HTERT RPE-1 (cell line): Measurements from ENCODE around the gene ZNF518B.

Experiments used
- in situ Hi-C: fragments of 300-500 bp; cut with MboI; formaldehyde crosslinking; loops from 4 replicates; pipeline ENCODE4 v1.14.3; 2020; ENCODE audit warnings: low sequenced_read_pairs

The ZNF518B gene, protein sequence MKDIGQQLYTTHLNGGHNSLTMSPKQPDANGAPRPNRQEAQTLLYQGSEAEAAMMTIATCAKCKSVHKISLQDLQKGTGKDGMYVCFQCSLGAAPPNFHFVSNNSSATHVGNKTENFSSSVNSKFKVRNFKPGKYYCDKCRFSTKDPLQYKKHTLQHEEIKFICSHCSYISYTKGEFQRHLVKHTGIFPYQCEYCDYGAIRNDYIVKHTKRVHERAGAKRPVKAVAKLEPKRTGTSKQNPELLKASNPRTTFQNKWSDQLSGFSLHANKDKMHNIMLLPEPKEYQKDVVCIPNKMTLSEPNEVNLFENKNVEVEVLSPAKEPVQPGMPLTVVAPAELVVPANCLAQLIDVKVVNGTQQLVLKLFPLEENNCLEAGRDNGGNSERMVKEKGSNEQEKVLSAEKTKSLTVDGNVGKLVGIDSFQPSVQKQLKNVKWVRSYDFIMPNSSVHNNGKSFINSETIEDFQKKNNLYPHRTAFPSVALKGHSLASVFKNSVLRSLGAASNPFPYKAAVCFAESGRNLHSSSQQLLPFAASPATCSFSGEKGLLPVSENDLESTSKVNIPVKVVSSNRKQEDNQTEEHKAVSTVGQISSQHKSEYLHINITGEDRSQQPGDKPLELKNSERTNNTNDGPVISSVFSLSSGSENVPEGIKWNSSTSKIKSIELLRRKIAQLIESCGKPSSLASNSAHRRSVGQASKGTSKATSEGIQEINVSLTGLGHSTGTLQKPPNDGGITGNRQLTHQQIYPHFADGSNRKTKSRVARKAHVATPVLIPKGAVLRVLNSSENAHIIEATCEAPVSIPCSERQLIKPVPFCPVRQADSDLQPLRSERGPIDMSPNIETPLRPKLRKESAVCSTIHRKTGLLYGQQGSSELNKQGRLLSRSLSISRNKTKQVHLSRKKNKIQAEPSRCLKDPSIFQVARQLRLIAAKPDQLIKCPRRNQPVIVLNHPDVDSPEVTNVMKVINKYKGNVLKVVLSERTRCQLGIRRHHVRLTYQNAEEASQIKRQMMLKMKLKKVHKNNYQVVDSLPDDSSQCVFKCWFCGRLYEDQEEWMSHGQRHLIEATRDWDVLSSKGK

DNA sequence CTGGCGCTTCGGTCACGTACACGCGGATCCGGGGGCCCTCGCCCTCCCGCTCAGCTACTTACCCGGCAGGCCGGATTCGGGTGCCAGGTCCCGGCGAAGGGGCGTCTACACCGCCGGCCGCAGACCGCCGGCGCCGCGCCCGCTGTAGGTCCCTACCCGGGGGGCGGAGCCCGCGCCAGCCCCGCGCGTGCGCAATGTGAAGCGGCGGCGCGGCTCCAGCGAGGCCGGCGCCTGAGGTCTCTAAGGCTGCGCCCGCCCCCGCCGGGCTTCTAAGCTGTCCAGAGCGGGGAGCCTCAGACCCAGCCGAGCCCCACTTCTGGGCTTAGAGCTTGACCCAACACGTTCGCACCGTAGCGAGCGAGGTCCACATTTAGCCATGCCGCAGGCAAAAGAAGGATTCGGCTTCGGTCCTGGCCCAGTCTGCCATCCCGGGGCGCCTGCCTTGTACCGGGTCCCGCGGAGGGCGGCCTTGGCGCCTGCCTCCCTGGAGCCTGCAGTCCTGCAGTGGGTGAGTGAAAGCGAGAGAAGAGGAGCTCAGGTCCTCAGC is at the start of gene ZNF518B:
ZNF518B (minus strand) TSS at position 172 of the 547 bp plus-strand sequence. CDS start 11,098 bp downstream, outside the sequence.
- in situ Hi-C loops = no loop called here

DNA sequence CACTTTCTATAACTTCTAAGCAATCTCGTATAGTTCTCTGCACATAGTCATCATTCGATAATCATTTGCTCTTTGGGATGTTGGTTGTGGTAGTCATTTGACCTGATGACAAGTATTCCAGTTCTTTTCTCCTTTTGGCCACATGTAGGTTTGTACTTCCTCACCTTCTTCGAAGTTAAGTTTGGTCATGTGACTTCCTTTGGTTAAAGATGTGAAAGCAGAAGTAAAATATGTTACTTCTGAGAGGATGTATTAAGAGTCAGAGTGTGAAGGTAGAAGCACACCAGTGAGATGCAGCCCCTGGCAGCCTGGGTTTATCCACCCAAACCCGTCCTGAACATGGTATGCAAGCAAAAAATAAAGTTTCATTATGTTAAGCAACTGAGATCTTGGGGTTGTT is 48.9 kb upstream of the ZNF518B start:
- in situ Hi-C loops = no loop called here

DNA sequence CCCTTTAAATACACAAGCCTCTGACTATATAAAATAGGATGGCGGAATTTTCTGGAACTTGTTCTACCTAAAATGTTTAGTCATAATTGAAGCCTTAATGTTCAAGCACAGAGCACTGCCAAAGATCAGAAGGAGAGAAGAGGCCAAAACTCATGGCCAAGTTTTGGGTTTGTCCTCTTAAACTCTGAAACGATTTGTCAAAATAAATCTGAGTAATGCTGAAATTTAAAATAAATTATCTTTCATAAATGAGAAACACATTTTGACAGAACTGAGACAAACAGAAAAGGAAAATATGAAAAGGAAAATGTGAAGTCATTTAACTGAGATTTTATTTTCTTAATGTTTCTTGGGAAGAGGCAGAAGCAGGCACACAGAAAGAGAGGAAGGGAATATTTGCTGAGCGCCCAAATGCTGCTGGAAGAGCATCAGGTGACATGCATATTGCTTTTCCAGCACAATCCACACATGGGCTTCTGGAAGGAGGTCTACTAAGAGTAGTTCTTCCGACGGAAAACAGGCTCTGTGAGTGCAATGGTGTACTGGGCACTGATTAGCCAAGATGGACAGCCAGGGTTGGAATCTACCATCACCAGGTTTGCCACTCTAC is 47.4 kb upstream of the ZNF518B start:
- in situ Hi-C loops = no loop called here

DNA sequence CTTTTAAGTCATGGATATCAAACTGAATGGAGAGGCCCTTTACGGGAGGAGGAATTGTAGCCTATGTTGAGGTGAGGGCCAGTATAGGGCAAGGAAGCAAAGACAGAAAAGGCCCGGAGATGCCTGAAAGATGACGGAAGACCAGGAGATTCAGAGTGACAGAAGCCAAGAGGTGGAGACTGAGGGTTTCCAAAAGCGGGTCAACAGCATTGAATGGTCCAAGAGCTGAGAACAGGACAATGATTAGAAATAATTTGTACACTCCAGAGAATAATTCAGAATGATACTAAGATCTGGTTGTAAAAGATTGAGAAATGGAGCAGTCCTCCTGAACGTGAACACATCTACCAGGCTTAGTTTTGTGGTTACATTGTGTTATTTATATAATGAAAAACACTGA is 45.5 kb upstream of the ZNF518B start:
- in situ Hi-C loops = no loop called here

DNA sequence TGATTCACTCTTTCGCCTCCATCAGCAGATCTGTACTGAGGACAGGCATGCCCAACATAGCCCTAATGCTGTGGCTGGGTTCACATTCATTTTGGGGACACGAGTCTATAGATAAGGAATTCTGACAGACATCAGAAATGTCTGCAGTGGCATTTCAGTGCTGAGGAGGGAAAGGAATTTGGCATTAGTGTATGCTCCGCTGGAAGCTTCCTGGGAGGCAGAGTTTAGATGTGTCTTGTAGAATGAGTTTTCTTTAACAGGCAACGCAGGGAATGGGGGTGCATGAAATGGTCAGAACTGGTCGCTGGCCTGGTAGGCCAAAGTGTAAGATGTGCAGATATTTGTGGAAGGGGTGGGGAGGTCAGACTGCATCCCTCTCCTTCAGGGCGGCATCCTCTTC is 43.5 kb upstream of the ZNF518B start:
- in situ Hi-C loops = no loop called here

DNA sequence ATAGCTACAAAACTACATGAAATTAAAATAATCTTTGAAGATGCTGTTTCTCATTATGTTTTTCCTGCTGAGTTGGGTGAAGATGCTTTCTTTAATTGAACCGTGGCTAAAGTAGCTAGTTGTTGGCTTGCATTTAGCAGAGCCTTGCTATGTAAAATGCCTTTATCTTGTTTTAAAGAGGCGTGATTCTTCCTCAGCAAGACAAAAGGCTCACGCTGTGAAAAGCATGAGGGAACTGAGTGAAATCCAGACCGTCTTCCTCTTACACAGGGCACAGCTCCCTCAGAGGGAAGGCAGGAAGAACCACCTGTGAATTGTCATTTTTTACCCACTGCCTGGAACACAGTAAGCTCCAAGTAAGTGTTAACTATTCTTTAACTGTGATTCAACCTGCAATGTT is 39.0 kb upstream of the ZNF518B start:
- in situ Hi-C loops = no loop called here

DNA sequence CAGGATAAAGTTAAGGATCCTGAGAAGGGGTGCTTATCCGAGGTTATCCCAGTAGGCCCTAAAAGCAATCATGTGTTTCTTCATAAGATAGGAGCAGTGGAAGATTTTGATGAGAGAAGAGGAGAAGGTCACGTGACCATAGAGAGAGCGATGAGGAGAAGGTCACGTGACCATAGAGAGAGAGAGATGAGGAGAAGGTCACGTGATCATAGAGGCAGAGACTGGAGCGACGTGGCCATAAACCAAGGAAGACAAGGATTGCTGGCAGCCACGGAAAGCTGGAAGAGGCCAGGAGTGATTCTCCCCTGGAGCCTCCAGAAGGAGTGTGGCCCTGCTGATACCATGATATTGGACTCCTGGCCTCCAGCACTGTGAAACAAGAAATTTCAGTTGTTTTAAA is 38.4 kb upstream of the ZNF518B start:
- in situ Hi-C loops = no loop called here

DNA sequence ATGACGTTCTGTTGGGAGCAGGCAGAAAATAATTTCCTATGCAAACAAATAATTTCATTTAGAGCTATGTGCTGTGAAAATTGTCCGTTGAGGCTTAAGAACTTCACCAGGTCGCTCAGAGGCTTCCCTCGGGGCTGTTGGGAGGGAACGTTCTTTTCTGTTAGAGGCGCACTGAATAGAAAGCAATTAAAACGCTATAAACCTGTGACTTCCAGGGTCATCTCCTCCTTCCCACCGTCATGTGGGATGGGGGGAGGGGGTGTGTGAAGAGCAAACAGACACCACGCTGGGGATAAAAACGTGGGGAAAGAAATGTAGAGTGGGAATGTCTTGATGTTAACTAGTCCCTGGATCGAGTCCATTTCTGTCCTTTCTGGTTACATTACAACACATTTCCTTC is 35.2 kb upstream of the ZNF518B start:
- in situ Hi-C loops = no loop called here

DNA sequence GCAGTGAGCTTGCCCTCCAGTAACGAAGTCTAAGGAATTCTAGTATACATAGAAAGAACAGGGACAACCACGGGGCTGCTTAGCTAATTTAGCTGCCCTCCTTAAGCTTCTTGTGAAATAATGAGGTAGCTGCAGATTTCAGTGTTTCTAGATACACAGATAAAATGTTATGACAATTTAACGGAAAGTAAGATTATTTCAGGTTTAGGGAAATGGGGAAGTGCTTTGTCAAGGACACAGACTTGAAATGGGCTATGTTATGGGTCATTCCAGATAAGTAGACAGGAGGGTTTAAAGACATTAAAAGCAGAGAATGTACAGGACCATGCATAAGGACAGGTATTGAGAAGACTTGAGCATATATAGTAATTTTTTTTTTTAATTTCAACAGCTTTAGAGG is 34.2 kb upstream of the ZNF518B start:
- in situ Hi-C loops = no loop called here

DNA sequence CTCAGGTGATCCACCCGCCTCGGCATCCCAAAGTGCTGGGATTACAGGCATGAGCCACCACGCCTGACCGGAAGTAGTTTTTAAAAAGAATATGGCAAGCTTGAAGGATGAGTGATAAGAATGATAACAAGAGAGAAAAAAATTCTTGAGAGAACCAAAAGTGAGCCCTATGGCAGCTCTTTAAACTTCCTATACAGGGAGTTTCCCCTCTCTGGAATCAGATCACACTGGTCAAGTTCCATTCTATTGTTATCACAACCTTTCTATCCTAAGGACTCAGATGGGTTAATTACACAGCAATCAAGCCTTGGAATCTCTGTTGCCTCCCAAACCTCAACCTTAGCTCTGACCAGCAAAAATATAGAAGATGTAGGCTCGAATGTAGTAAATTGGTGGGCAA is 33.8 kb upstream of the ZNF518B start:
- in situ Hi-C loops = no loop called here

DNA sequence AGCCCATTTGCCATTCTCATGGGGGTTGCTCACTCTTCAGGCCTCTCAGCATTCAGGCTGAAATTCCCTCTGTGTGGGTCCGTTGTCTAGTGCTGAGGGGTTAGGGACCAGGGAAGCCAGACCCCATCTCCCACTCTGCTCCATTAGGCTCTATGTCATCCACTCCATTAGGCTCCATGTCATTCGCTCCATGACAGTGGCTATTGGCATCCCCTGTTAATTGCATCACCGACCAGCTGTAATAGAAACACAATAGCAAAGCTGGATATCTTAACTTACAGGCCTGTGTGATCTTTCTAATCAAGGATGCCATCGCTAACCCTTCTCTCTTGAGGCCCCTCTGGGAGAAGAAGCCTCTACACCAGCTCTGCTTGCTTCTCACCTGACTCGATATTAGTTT is 25.7 kb upstream of the ZNF518B start:
- in situ Hi-C loops = no loop called here

DNA sequence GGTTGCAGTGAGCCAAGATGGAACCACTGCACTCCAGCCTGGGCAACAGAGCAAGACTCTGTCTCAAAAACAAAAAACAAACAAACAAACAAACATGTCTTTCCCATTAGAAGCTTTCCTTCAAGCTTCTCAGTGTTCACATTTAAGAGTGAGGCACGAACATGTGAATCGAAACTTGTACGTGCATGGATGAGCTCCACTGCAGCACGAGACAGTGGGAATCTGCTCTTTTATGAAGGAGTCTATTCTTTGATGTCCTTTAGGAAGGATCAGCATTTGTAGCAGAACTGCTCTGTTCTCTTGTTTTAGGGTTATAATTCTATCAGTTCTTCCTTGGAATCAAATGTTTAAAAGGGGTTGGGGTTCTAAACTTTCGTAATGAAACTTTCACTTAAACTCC is 23.4 kb upstream of the ZNF518B start:
- in situ Hi-C loops = no loop called here

DNA sequence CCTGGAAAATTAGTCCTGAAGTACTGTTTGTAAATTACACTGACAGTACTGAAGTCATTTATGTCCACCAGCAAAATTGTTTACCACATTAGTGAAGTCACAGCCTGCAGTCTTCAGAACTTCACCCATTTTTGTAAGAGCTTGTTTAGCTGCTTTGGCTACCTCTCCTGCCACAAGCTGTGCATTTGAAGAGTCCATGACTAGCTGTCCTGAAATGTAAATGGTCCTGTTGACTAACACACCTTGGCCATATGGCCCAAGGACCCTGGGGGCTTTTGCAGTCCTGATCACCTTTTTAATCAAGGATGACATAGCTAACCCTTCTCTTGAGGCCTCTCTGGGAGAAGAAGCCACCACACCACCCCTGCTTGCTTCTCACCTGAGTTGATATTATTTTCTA is 21.4 kb upstream of the ZNF518B start:
- in situ Hi-C loops = no loop called here

DNA sequence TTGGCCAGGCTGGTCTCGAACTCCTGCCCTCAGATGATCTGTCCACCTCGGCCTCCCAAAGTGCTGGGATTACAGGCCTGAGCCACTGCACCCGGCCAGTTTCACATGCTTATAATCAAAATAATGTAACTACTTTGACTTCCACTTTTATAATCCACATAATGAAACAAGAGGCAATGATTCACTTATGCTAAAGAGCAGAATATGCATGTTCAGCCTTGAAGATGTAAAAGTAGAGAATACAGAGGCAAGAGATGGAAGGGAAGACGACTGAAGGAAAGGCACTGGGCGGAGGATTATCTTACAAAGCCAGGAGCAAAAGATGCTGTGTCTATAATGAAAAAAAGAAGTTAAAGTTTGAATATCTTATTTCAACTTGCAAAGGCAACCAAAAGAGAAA is 13.3 kb upstream of the ZNF518B start:
- in situ Hi-C loops = no loop called here

DNA sequence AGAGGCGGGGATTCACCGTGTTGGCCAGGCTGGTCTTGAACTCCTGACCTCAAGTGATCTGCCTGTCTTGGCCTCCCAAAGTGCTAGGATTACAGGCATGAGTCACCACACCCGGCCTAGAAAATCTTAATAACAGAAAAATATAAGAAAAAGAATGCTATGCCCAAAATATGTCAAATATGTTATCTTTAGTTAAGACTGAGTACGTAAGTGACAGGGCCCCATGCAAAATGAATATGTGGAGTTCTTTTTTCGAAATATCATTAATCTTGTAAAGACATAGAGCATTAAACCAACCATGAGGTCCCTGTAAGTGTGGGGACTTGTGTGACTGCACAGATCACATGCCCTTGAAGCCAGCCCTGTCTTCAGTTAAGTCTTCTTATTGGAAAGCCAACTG is 8.9 kb upstream of the ZNF518B start:
- in situ Hi-C loops = no loop called here

DNA sequence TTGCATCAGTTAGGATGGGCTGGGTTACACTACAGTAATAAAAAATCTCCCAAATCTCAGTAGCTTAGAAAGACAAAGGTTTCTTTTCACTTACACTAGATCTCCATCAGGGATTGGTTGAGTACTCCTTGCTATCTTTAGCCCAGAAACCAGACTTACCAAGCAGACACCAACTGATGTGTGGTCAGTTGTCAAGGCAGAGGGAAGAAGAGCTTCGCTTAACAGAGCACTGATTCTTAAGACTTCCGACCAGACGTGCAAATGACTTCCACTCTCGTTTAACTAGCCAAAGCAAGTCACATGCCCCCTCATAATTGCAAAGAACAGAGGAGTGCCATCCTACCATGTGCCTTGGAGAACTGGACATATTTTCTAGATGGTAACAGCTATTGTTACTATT is 5.7 kb upstream of the ZNF518B start:
- in situ Hi-C loops = no loop called here

DNA sequence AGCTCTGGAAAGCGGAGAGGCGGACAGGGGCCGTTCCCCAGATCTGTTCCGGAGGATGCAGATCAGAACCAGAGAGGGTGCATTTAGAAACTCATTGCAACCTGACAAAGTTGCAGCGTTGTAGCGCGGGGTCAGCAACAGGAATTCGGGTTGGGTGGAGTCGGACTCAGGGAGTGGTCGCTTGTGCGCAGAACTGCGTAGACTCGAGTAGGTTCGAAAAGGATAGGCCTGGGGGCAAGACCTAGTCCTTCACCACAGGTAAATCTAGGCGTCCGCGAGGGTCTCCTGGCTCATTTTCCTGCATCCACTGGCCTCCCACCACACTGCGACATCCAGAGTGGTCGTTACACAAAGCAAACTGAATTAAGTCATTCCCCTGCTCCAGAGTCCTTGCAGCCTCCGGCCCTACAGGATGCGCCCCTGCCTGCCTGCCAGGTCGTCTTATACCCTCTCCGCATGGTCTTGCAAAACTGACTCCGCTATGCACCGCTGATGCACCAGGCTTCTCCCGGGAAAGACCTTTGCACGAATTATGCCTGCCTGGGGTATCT is 4.7 kb upstream of the ZNF518B start:
- in situ Hi-C loops = no loop called here

DNA sequence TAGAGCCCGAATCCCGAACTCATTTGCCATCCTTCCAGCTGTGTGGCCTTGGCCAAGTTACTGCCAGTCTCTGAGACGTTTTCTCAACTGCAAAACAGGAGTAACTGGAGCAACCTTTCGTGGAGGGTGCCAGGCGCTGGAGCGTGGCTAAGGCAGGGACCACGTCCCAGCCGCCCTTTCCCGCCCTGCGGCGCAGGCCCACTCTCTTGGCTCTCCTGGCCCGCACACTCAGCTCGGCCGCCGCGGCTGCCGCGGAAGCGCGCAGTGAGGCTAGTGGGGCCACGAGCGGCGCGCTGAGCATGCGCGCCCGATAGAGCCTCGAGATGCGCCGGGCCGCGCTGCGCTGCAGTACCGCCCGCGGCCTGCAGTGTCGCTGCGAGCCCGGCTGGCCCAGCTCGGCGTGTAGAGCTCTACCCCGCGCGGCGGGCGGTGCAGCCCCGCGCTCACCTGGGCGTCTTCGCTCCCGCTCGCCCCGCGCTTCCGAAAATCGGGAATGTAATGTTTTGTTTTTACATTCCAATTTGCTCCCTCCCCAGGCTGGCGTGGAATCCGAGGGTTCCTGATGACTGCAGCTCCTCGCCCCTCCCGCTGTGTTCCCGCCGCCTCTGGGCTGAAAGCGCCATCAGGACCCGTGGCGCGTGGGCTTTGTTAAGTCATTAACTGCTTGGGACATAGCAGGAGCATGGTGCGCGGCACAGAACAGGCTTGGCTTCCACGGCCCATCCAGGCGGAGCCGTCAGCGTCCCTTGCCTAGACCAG is 4.0 kb upstream of the ZNF518B start:
- in situ Hi-C loops = no loop called here

DNA sequence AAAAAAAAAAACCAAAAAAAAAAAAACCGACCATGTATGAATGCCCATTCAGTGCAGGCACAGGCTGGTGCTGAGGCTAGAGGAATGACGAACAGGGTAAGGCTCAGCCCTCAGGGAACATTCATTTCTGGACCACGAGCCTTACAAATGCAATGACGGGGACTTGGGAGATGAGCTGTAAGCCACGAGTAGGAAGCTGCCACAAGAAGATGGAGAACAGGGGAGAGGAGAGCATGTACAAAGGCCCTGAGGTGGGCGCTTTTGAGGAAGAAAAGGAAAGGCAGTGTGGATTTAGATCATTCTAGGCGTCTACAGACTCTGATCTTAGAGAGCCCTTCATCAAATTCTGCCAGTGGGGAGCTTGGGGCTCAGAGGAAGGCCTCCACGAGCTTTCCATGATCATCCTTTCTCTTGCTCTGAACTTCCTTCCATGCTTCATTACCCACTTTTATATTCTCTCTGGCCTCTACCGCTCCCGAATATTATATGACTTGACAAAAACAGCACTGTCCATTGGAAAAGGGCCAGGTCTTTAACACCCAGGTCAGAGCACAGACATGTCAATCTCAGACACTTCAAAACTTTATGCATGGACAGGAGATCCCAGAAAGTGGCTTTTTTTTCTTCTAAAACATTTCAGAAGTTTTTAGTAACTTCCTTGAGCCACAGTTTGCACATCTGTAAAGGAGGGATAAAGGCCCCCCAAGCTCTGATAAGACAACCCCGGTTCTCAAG is 3.3 kb upstream of the ZNF518B start:
- in situ Hi-C loops = no loop called here
